CD4-positive, alpha-beta T cell treated with Interleukin-2 at 100 ng/mL for 4 hours (primary cell): ENCODE results near the gene TMEM53.

Experiments
- DNase-seq: peaks from one replicate; pipeline ENCODE4 v3.0.0-alpha.2; 2020; ENCODE audit warnings: low spot score

TMEM53 gene

GRCh38 chr1:44696789-44697345 is 22.6 kb upstream of the TMEM53 start:
- peak; percentile 32 for DNase-seq

GRCh38 chr1:44696101-44696500 is 21.8 kb upstream of the TMEM53 start:
- DNase-seq: no peak

GRCh38 chr1:44695671-44696070 is 21.4 kb upstream of the TMEM53 start:
- no peak for DNase-seq

- no peak for DNase-seq
Observed at GRCh38 chr1:44694863-44695478, 20.7 kb upstream of the TMEM53 start.

GRCh38 chr1:44693900-44694299 is 19.6 kb upstream of the TMEM53 start:
- no peak for DNase-seq

- no peak for DNase-seq
Observed at GRCh38 chr1:44693159-44693558, 18.9 kb upstream of the TMEM53 start.

- DNase-seq: no peak
Observed at GRCh38 chr1:44689447-44689765, 15.1 kb upstream of the TMEM53 start.

- DNase-seq: no peak
Observed at GRCh38 chr1:44688760-44689446, 14.6 kb upstream of the TMEM53 start.

- no peak for DNase-seq
Observed at GRCh38 chr1:44685881-44686280, 11.6 kb upstream of the TMEM53 start.

- DNase-seq: no peak
Observed at GRCh38 chr1:44685218-44685617, 10.9 kb upstream of the TMEM53 start.

GRCh38 chr1:44684525-44684924 is 10.2 kb upstream of the TMEM53 start:
- no peak for DNase-seq

GRCh38 chr1:44682883-44683265 is 8.6 kb upstream of the TMEM53 start:
- DNase-seq: no peak

- no peak for DNase-seq
Observed at GRCh38 chr1:44681905-44682882, 7.9 kb upstream of the TMEM53 start.

GRCh38 chr1:44679468-44679867 is 5.2 kb upstream of the TMEM53 start:
- no peak for DNase-seq

- no peak for DNase-seq
Observed at GRCh38 chr1:44678626-44679025, 4.3 kb upstream of the TMEM53 start.

GRCh38 chr1:44678120-44678519 is 3.8 kb upstream of the TMEM53 start:
- DNase-seq: no peak

- DNase-seq: peak; percentile 25
Observed at GRCh38 chr1:44677201-44677766, 3.0 kb upstream of the TMEM53 start.

- DNase-seq: no peak
Observed at GRCh38 chr1:44676484-44677200, 2.4 kb upstream of the TMEM53 start.

GRCh38 chr1:44675186-44675585 is 905 bp upstream of the TMEM53 start:
- DNase-seq: no peak

GRCh38 chr1:44673675-44674112 is 587 bp downstream of the TMEM53 start:
- DNase-seq: no peak

- no peak for DNase-seq
Observed at GRCh38 chr1:44672961-44673674, 1.2 kb downstream of the TMEM53 start.
